Dendritic cell treated with granulocyte-macrophage colony-stimulating factor and Interleukin-4, amounts not matched to agents 40 ng/mL and 50 ng/mL, for 4 days (primary cell): Measurements from ENCODE around the gene AADACL2.
"Not testable (repeated sequence)": the region's sequence is repeated elsewhere in the genome, so short reads cannot be mapped to it uniquely, and the experiment has no call there.

Experiments used
- H3K27ac Mint-ChIP-seq: one replicate; pipeline ENCODE4 v1.8.0; 2022; ENCODE audit warnings: mild to moderate bottlenecking, mixed read lengths
- H3K27me3 Mint-ChIP-seq: one replicate; pipeline ENCODE4 v1.8.0; 2022; ENCODE audit warnings: mild to moderate bottlenecking, mixed read lengths
- H3K36me3 Mint-ChIP-seq: one replicate; pipeline ENCODE4 v1.8.0; 2022; ENCODE audit warnings: low read depth, mixed read lengths
- H3K4me1 Mint-ChIP-seq: one replicate; pipeline ENCODE4 v1.8.0; 2022; ENCODE audit warnings: low read depth, mixed read lengths
- H3K4me3 Mint-ChIP-seq: one replicate; pipeline ENCODE4 v1.8.0; 2022; ENCODE audit warnings: mild to moderate bottlenecking, moderate library complexity, mixed read lengths
- H3K9me3 Mint-ChIP-seq: one replicate; pipeline ENCODE4 v1.8.0; 2022; ENCODE audit warnings: mixed read lengths
- intact Hi-C: fragments of 100-400 bp; cut with micrococcal nuclease; formaldehyde crosslinking; loops from one replicate; pipeline ENCODE4 v1.15.0; 2022

The AADACL2 gene

GRCh38 chr3:151774235-151774634 lies 40.5 kb downstream of the AADACL2 start:
- H3K4me1 Mint-ChIP-seq: peaks cover 49% of the 10 kb centered on the region
- H3K9me3 Mint-ChIP-seq: peaks cover 33% of the 10 kb centered on the region
- no peaks in the 10 kb centered on the region for H3K27me3 Mint-ChIP-seq
- no peak overlapping the region for H3K27ac Mint-ChIP-seq
- intact Hi-C loops: no loop called here
- peaks cover 17% of the 10 kb centered on the region for H3K36me3 Mint-ChIP-seq
- no peak overlapping the region for H3K4me3 Mint-ChIP-seq

- H3K36me3 Mint-ChIP-seq: peaks cover 17% of the 10 kb centered on the region
- H3K9me3 Mint-ChIP-seq: peaks cover 33% of the 10 kb centered on the region
- H3K27ac Mint-ChIP-seq: peak overlapping the region; percentile 38
- H3K27me3 Mint-ChIP-seq: no peaks in the 10 kb centered on the region
- H3K4me3 Mint-ChIP-seq: no peak overlapping the region
- intact Hi-C loops: no loop called here
- peaks cover 44% of the 10 kb centered on the region for H3K4me1 Mint-ChIP-seq
These were observed 41.2 kb downstream of the AADACL2 start for GRCh38 chr3:151774910-151775309.

- H3K9me3 Mint-ChIP-seq: peaks cover 33% of the 10 kb centered on the region
- peaks cover 38% of the 10 kb centered on the region for H3K4me1 Mint-ChIP-seq
- intact Hi-C loops: no loop called here
- H3K4me3 Mint-ChIP-seq: no peak overlapping the region
- no peaks in the 10 kb centered on the region for H3K27me3 Mint-ChIP-seq
- H3K27ac Mint-ChIP-seq: peak overlapping the region; percentile 38
- peaks cover 17% of the 10 kb centered on the region for H3K36me3 Mint-ChIP-seq
These were observed 41.9 kb downstream of the AADACL2 start for GRCh38 chr3:151775314-151776258.

- Mint-ChIP-seq H3K4me1 (peaks cover 32% of the 10 kb centered on the region), H3K27ac (no peak overlapping the region), H3K27me3 (no peaks in the 10 kb centered on the region), H3K9me3 (peaks cover 33% of the 10 kb centered on the region), H3K4me3 (no peak overlapping the region), H3K36me3 (peaks cover 17% of the 10 kb centered on the region)
- intact Hi-C loops: no loop called here
These were observed 42.6 kb downstream of the AADACL2 start for GRCh38 chr3:151776259-151776740.

- intact Hi-C loops: no loop called here
- no peak overlapping the region for H3K4me3 Mint-ChIP-seq
These were observed 44.2 kb downstream of the AADACL2 start for GRCh38 chr3:151777880-151778279.

GRCh38 chr3:151787626-151788025 lies 53.9 kb downstream of the AADACL2 start:
- Mint-ChIP-seq H3K36me3 (no peaks in the 10 kb centered on the region), H3K27me3 (no peaks in the 10 kb centered on the region), H3K4me3 (no peak overlapping the region), H3K27ac (no peak overlapping the region), H3K9me3 (peaks cover 14% of the 10 kb centered on the region), H3K4me1 (peaks cover 5% of the 10 kb centered on the region)
- intact Hi-C loops: no loop called here

More at GRCh38 chr3:151777880-151778279, 44.2 kb downstream of the AADACL2 start:
- Mint-ChIP-seq H3K27me3 (no peaks in the 10 kb centered on the region), H3K36me3 (peaks cover 11% of the 10 kb centered on the region), H3K4me1 (peaks cover 24% of the 10 kb centered on the region), H3K9me3 (peaks cover 28% of the 10 kb centered on the region), H3K27ac (no peak overlapping the region)

GRCh38 chr3:151788401-151788800 lies 54.7 kb downstream of the AADACL2 start:
- peaks cover 14% of the 10 kb centered on the region for H3K9me3 Mint-ChIP-seq
- no peak overlapping the region for H3K27ac Mint-ChIP-seq
- H3K4me3 Mint-ChIP-seq: no peak overlapping the region
- H3K36me3 Mint-ChIP-seq: no peaks in the 10 kb centered on the region
- intact Hi-C loops: no loop called here
- H3K4me1 Mint-ChIP-seq: peaks cover 5% of the 10 kb centered on the region
- H3K27me3 Mint-ChIP-seq: no peaks in the 10 kb centered on the region

GRCh38 chr3:151789853-151790463 lies 56.2 kb downstream of the AADACL2 start:
- H3K9me3 Mint-ChIP-seq: peaks cover 14% of the 10 kb centered on the region
- no peak overlapping the region for H3K27ac Mint-ChIP-seq
- no peaks in the 10 kb centered on the region for H3K36me3 Mint-ChIP-seq
- no peak overlapping the region for H3K4me3 Mint-ChIP-seq
- intact Hi-C loops: no loop called here
- H3K4me1 Mint-ChIP-seq: peaks cover 5% of the 10 kb centered on the region
- no peaks in the 10 kb centered on the region for H3K27me3 Mint-ChIP-seq

GRCh38 chr3:151790763-151791162 lies 57.0 kb downstream of the AADACL2 start:
- H3K36me3 Mint-ChIP-seq, H3K27ac Mint-ChIP-seq, H3K4me3 Mint-ChIP-seq, H3K4me1 Mint-ChIP-seq, H3K27me3 Mint-ChIP-seq, intact Hi-C loops: not testable (repeated sequence)
- H3K9me3 Mint-ChIP-seq: peaks cover 14% of the 10 kb centered on the region

GRCh38 chr3:151792411-151792810 lies 58.7 kb downstream of the AADACL2 start:
- peaks cover 14% of the 10 kb centered on the region for H3K9me3 Mint-ChIP-seq
- intact Hi-C loops: no loop called here
- peaks cover 5% of the 10 kb centered on the region for H3K4me1 Mint-ChIP-seq
- H3K4me3 Mint-ChIP-seq: no peak overlapping the region
- H3K27ac Mint-ChIP-seq: no peak overlapping the region
- H3K36me3 Mint-ChIP-seq: no peaks in the 10 kb centered on the region
- no peaks in the 10 kb centered on the region for H3K27me3 Mint-ChIP-seq

- Mint-ChIP-seq H3K27ac (no peak overlapping the region), H3K9me3 (peaks cover 14% of the 10 kb centered on the region), H3K36me3 (no peaks in the 10 kb centered on the region), H3K4me3 (no peak overlapping the region), H3K27me3 (no peaks in the 10 kb centered on the region), H3K4me1 (peaks cover 5% of the 10 kb centered on the region)
- intact Hi-C loops: no loop called here
These were observed 59.9 kb downstream of the AADACL2 start for GRCh38 chr3:151793636-151794035.

GRCh38 chr3:151794080-151794479 lies 60.4 kb downstream of the AADACL2 start:
- intact Hi-C loops: no loop called here

GRCh38 chr3:151795276-151795675 lies 61.5 kb downstream of the AADACL2 start:
- Mint-ChIP-seq H3K27me3 (no peaks in the 10 kb centered on the region), H3K27ac (no peak overlapping the region), H3K4me3 (no peak overlapping the region), H3K36me3 (no peaks in the 10 kb centered on the region), H3K9me3 (peaks cover 9% of the 10 kb centered on the region), H3K4me1 (no peaks in the 10 kb centered on the region)
- intact Hi-C loops: no loop called here

More at GRCh38 chr3:151794080-151794479, 60.4 kb downstream of the AADACL2 start:
- no peaks in the 10 kb centered on the region for H3K27me3 Mint-ChIP-seq
- H3K4me1 Mint-ChIP-seq: peaks cover 5% of the 10 kb centered on the region
- no peak overlapping the region for H3K27ac Mint-ChIP-seq
- H3K9me3 Mint-ChIP-seq: peaks cover 14% of the 10 kb centered on the region
- no peak overlapping the region for H3K4me3 Mint-ChIP-seq
- no peaks in the 10 kb centered on the region for H3K36me3 Mint-ChIP-seq

- no peaks in the 10 kb centered on the region for H3K4me1 Mint-ChIP-seq
These were observed 62.5 kb downstream of the AADACL2 start for GRCh38 chr3:151796105-151796680.

More at GRCh38 chr3:151796105-151796680, 62.5 kb downstream of the AADACL2 start:
- Mint-ChIP-seq H3K9me3 (no peaks in the 10 kb centered on the region), H3K36me3 (no peaks in the 10 kb centered on the region), H3K27ac (no peak overlapping the region), H3K27me3 (no peaks in the 10 kb centered on the region), H3K4me3 (no peak overlapping the region)
- intact Hi-C loops: no loop called here
